ENCODE data around the gene BNC2. TPM values are rescaled to one million over a fixed set of nuclear protein-coding genes. Genes with fewer than 3 reads are reported as not detected.
A peak's percentile ranks its signal among the peaks of the same experiment; 100 is the strongest.
"Not testable (repeated sequence)": the region's sequence is repeated elsewhere in the genome, so short reads cannot be mapped to it uniquely, and the experiment has no call there.

The BNC2 gene
- total RNA-seq, 2 donors from 2014 or later = 3.9 to 19.3 TPM

GRCh38 chr9:16551692-16552091, 318.8 kb downstream of the BNC2 start:
- DNase-seq (no peak), ATAC-seq (peak; percentile 76)
- intact Hi-C loops (cut with DNase I, micrococcal nuclease) = no loop called here

GRCh38 chr9:16545639-16546038, 324.8 kb downstream of the BNC2 start:
- ATAC-seq (peak; percentile 27), DNase-seq (no peak)
- intact Hi-C loops (cut with DNase I, micrococcal nuclease) = no loop called here

GRCh38 chr9:16544842-16545241, 325.6 kb downstream of the BNC2 start:
- no peak for DNase-seq
- intact Hi-C loops (cut with DNase I, micrococcal nuclease) = no loop called here

GRCh38 chr9:16543686-16544085, 326.8 kb downstream of the BNC2 start:
- no peak for ATAC-seq
- intact Hi-C loops (cut with DNase I, micrococcal nuclease) = no loop called here
- DNase-seq = no peak

More at GRCh38 chr9:16544842-16545241, 325.6 kb downstream of the BNC2 start:
- ATAC-seq = no peak

GRCh38 chr9:16543225-16543624, 327.2 kb downstream of the BNC2 start:
- DNase-seq = no peak
- ATAC-seq = no peak
- intact Hi-C loops (cut with DNase I, micrococcal nuclease) = no loop called here

- no peak for DNase-seq
- ATAC-seq = no peak
- intact Hi-C loops (cut with DNase I, micrococcal nuclease) = no loop called here
Measured at GRCh38 chr9:16542290-16542689, 328.2 kb downstream of the BNC2 start.

- no peak for DNase-seq
- intact Hi-C loops (cut with DNase I, micrococcal nuclease) = no loop called here
- ATAC-seq = no peak
Measured at GRCh38 chr9:16540743-16541613, 329.5 kb downstream of the BNC2 start.

GRCh38 chr9:16539626-16540025, 330.8 kb downstream of the BNC2 start:
- intact Hi-C loops (cut with DNase I, micrococcal nuclease) = not testable (repeated sequence)

GRCh38 chr9:16535555-16535954, 334.9 kb downstream of the BNC2 start:
- DNase-seq (no peak), ATAC-seq (no peak)
- intact Hi-C loops (cut with DNase I, micrococcal nuclease) = no loop called here

More at GRCh38 chr9:16539626-16540025, 330.8 kb downstream of the BNC2 start:
- not testable (repeated sequence) for ATAC-seq, DNase-seq

GRCh38 chr9:16532681-16533450, 337.6 kb downstream of the BNC2 start:
- DNase-seq (no peak), ATAC-seq (no peak)
- intact Hi-C loops (cut with DNase I, micrococcal nuclease) = no loop called here

GRCh38 chr9:16532272-16532671, 338.2 kb downstream of the BNC2 start:
- DNase-seq (no peak), ATAC-seq (no peak)
- intact Hi-C loops (cut with DNase I, micrococcal nuclease) = no loop called here

GRCh38 chr9:16530669-16531642, 339.5 kb downstream of the BNC2 start:
- ATAC-seq (no peak), DNase-seq (peak; percentile 5 to 31)
- intact Hi-C loops (cut with DNase I, micrococcal nuclease) = no loop called here

- DNase-seq = no peak
- no peak for ATAC-seq
- intact Hi-C loops (cut with DNase I, micrococcal nuclease) = no loop called here
Measured at GRCh38 chr9:16527573-16527972, 342.9 kb downstream of the BNC2 start.

- intact Hi-C loops (cut with DNase I, micrococcal nuclease) = no loop called here
- ATAC-seq (no peak), DNase-seq (no peak)
Measured at GRCh38 chr9:16526380-16526779, 344.1 kb downstream of the BNC2 start.

GRCh38 chr9:16524823-16525222, 345.6 kb downstream of the BNC2 start:
- intact Hi-C loops (cut with DNase I, micrococcal nuclease) = no loop called here
- no peak for ATAC-seq
- no peak for DNase-seq

- no peak for ATAC-seq
- intact Hi-C loops (cut with DNase I, micrococcal nuclease) = no loop called here
- no peak for DNase-seq
Measured at GRCh38 chr9:16524078-16524477, 346.4 kb downstream of the BNC2 start.

- peak in 1 of 2 donors; percentile 10 for DNase-seq
- no peak for ATAC-seq
- intact Hi-C loops (cut with DNase I, micrococcal nuclease) = no loop called here
Measured at GRCh38 chr9:16521868-16522411, 348.5 kb downstream of the BNC2 start.

GRCh38 chr9:16519001-16519400, 351.5 kb downstream of the BNC2 start:
- DNase-seq = no peak
- intact Hi-C loops (cut with DNase I, micrococcal nuclease) = no loop called here
- no peak for ATAC-seq

GRCh38 chr9:16516891-16517290, 353.6 kb downstream of the BNC2 start:
- DNase-seq (no peak), ATAC-seq (no peak)
- intact Hi-C loops (cut with DNase I, micrococcal nuclease) = no loop called here
